Right ventricle myocardium superior (tissue), 1 donor: ENCODE measurements around the gene CDHR2. TPM values are rescaled to one million over a fixed set of nuclear protein-coding genes. Genes with fewer than 3 reads are reported as not detected.

Source experiments
- ATAC-seq: fragments of 200-7000 bp; cut with Tn5 transposase; one replicate; pipeline ENCODE4 v1.9.1; 2020; ENCODE audit warnings: mild to moderate bottlenecking; ENCODE audit not compliant: poor library complexity
- DNase-seq: peaks from one replicate; pipeline ENCODE4 v3.0.0-alpha.2; 2020
- intact Hi-C: fragments of 100-400 bp; cut with DNase I; formaldehyde crosslinking; loops from one replicate; pipeline ENCODE4 v1.11.2; 2022
- microRNA-seq: library from miRNA; unstranded; fragments of <30 nt; microRNA quantifications from one replicate; pipeline ENCODE4 v1.2.0, GENCODE V29; 2020
- total RNA-seq: library from RNA; stranded (reverse); fragmentation: NEBNext Ultra II Directional; extraction: Animal tissue kit (Norgen Biotek cat#: 25700); gene quantifications from one replicate; pipeline ENCODE4 v1.2.1, GENCODE V29; 2021
- donor health status: DM: no; HTN: yes; CAD: no; lungs with severe emphysema.

CDHR2 gene
- total RNA-seq, 1 donor from 2014 or later, result 0.19 TPM

DNA sequence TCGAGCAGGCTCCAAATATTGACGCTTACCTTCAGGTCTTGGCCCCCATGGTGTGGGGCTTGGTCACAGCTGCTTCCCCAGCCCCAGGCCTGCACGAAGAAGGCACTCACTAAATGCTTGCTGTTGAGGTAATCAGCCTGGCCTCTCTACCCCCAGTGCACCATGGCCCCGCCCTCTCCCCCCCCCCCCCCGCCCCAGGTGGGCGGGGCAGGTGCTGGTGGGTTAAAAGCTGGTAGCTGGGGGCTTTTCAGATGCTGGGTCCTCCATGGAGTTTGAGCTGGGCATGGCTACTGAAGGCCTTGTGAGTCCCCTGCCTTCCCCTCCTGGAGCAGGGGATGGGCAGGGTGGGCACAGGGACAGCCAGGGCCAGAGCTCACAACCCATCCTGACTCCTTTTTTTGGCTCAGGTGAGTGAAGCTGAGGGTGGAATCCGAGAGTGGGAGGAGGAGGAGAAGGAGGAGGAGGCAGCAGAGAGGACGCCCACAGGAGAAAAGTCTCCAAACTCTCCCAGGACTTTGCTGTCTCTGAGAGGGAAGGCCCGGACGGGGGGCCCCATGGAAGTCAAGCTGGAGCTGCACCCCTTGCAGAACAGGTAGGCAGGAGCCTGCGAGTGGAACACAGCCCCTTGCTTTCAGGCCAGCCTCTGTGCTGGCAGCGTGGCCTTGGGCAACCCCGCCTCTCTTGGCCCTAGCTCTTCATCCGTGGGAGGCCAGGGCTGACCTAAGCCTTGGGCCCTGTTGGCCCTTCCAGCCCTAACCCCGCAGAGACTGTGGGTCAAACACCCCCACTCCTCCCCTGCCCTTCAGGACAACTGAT, 93.7 kb downstream of the CDHR2 start:
- intact Hi-C loops, result loop anchor here (10.0 kb wide), 1 partner anchor 68 kb away; no protein-coding TSS in a partner anchor
- DNase-seq (no peak), ATAC-seq (no peak)

DNA sequence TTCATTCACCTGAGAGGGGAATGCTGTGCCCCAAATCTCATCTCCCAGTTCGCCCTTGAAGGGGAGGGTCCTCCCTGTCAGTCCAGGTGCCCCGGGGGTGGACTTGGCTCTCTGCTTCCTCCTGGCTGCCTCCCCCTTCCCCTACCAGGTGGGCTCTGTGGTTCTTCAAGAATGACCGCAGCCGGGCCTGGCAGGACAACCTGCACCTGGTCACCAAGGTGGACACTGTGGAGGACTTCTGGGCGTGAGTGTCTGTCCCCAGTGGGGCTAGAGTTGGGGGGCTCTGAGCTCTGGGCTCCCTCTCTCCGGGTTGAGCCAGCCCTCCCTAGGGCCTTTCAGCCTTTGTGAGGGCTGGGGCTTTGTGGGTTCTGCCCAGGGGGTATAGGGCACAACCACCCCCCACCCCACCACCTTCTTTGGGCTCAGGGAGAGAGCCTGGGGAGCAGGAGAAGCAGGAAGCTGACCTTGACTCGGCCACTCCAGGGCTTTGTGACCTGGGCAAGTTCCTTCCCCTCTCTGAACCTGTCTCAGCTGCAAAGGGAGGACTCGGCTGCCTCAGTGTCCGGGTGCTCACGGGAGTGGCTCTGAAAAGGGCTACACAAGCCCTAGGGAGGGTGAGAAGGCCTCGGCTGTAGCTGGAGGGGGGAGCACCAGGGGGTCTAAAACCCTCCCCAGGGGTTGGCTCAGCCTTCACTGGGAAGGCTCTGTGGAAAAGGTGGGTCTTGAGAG, 94.5 kb downstream of the CDHR2 start:
- intact Hi-C loops, result loop anchor here (10.0 kb wide), 1 partner anchor 69 kb away; no protein-coding TSS in a partner anchor
- DNase-seq, result no peak

DNA sequence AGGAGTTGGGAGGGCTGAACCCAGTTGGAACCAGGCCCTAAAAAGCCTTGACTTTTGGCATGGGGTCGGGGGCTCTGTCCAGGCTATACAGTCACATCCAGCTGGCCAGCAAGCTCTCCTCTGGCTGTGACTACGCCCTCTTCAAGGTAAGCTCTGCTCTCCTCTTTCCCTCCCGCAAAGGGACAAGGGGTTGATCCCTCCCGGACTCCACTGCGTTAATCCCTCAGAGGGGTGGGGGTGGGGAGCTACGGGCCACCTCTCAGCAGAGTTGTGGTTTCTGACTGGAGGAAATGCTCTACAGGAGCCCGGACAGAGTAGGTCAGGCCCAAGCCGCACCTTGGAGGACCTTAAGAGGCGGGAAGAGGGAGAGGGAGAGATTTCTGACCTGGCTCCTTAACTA, 95.2 kb downstream of the CDHR2 start:
- DNase-seq (no peak), ATAC-seq (no peak)
- intact Hi-C loops, result loop anchor here (10.0 kb wide), 1 partner anchor 69 kb away; no protein-coding TSS in a partner anchor

More for the DNA sequence above, 94.5 kb downstream of the CDHR2 start:
- ATAC-seq, result no peak

DNA sequence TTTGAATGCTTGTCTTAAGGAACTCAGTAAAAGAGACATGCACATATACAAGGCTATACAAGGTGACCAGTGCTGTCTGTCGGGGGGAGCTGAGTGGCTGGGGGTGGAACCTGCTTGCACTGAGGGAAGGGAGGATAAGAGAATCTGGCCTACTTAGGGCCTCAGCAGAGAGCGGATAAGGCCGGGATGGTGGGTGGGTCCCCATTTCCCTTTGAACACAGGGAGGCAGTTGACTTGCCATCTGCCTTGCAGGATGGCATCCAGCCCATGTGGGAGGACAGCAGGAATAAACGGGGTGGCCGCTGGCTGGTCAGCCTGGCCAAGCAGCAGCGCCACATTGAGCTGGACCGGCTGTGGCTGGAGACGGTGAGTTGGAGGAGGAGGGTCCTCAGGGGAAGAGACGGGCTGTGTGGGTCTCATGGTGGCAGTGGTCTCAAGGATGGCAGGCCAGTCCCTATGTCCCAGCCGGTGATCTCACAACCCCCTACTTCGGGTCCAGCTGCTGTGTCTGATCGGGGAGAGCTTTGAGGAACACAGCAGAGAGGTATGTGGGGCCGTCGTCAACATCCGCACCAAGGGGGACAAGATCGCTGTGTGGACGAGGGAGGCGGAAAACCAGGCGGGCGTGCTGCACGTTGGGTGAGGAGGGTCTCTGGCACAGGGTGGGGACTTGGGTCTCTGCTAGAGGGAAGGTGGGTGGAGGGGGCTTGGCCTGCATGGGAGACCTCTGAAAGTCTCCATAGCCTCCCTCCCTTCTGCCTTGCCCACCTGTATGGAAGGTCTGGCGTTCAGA, 95.9 kb downstream of the CDHR2 start:
- intact Hi-C loops, result loop anchor here (10.0 kb wide), 1 partner anchor 70 kb away; no protein-coding TSS in a partner anchor
- ATAC-seq (no peak), DNase-seq (no peak)

Small RNA genes lying within 50 kb of the gene (microRNA-seq; reads per million reads assigned to microRNA genes)
- gene MIR4281, result not detected

Other genes with a start within 250 kb of the CDHR2 start
- gene KIAA1191, start 187.6 kb upstream of the CDHR2 start, total RNA-seq, result 70.8 TPM
- gene ARL10, start 183.9 kb upstream of the CDHR2 start, total RNA-seq, result 5.5 TPM
- gene NOP16, start 160.7 kb upstream of the CDHR2 start, total RNA-seq, result 18.7 TPM
- gene HIGD2A, start 160.6 kb upstream of the CDHR2 start, total RNA-seq, result 210 TPM
- 209 TPM for gene CLTB, start 132.8 kb upstream of the CDHR2 start, total RNA-seq
- 12.3 TPM for gene FAF2, start 101.0 kb upstream of the CDHR2 start, total RNA-seq
- gene RNF44, start 11.9 kb upstream of the CDHR2 start, total RNA-seq, result 27.8 TPM
- gene GPRIN1, start 60.8 kb downstream of the CDHR2 start, total RNA-seq, result 0.56 TPM
- gene SNCB, start 81.2 kb downstream of the CDHR2 start, total RNA-seq, result not detected
- not detected for gene EIF4E1B, start 81.3 kb downstream of the CDHR2 start, total RNA-seq
- 27.4 TPM for gene TSPAN17, start 98.1 kb downstream of the CDHR2 start, total RNA-seq